WTC11 (cell line): Measurements from ENCODE around the gene MAP3K3. TPM values are rescaled to one million over a fixed set of nuclear protein-coding genes. Genes with fewer than 3 reads are reported as not detected.

Experiments used
- ATF2 ChIP-seq: sonication (generic); formaldehyde crosslinking; IDR thresholded peaks from 2 replicates; pipeline ENCODE4 v1.8.1; 2022; ENCODE audit warnings: low read depth, missing genetic modification reagents, borderline replicate concordance
- CDX4 ChIP-seq: fragments of 250-450 bp; sonication (Bioruptor Pico); IDR thresholded peaks from 2 replicates; pipeline ENCODE4 v1.9.0; 2021; ENCODE audit warnings: moderate library complexity, mild to moderate bottlenecking, inconsistent platforms, borderline replicate concordance
- CREM ChIP-seq: sonication (generic); formaldehyde crosslinking; IDR thresholded peaks from 2 replicates; pipeline ENCODE4 v1.8.1; 2022; ENCODE audit warnings: mild to moderate bottlenecking, missing genetic modification reagents, moderate library complexity
- CTCF ChIP-seq: fragments of 200-600 bp; IDR thresholded peaks from 2 replicates; pipeline ENCODE4 v1.8.0; 2022; ENCODE audit warnings: antibody characterized with exemption
- ESRRA ChIP-seq: sonication (generic); formaldehyde crosslinking; IDR thresholded peaks from 2 replicates; pipeline ENCODE4 v1.8.1; 2022; ENCODE audit warnings: mild to moderate bottlenecking, missing genetic modification reagents, borderline replicate concordance
- ETV6 ChIP-seq: sonication (generic); formaldehyde crosslinking; IDR thresholded peaks from 2 replicates; pipeline ENCODE4 v1.8.1; 2022; ENCODE audit warnings: mild to moderate bottlenecking, missing genetic modification reagents
- FOXP4 ChIP-seq: sonication (generic); formaldehyde crosslinking; IDR thresholded peaks from 2 replicates; pipeline ENCODE4 v1.8.0; 2022; ENCODE audit warnings: mild to moderate bottlenecking, missing genetic modification reagents
- GTF2I ChIP-seq: fragments of 250-450 bp; sonication (Bioruptor Pico); conservative IDR thresholded peaks from 2 replicates; pipeline ENCODE4 v1.4.0; 2021; ENCODE audit warnings: mild to moderate bottlenecking
- HMGXB4 ChIP-seq: sonication (generic); formaldehyde crosslinking; IDR thresholded peaks from 2 replicates; pipeline ENCODE4 v1.8.1; 2023; ENCODE audit warnings: mild to moderate bottlenecking, moderate library complexity, missing genetic modification reagents
- KAT7 ChIP-seq: sonication (generic); formaldehyde crosslinking; IDR thresholded peaks from 2 replicates; pipeline ENCODE4 v1.8.1; 2023; ENCODE audit warnings: missing genetic modification reagents, mild to moderate bottlenecking, borderline replicate concordance
- NFATC4 ChIP-seq: fragments of 250-450 bp; sonication (Bioruptor Pico); IDR thresholded peaks from 2 replicates; pipeline ENCODE4 v1.9.0; 2021; ENCODE audit warnings: mild to moderate bottlenecking
- NR3C1 ChIP-seq: sonication (generic); formaldehyde crosslinking; conservative IDR thresholded peaks from 2 replicates; pipeline ENCODE4 v1.8.1; 2023; ENCODE audit warnings: low read depth, mild to moderate bottlenecking, missing genetic modification reagents
- OVOL2 ChIP-seq: fragments of 250-450 bp; sonication (Bioruptor Pico); IDR thresholded peaks from 2 replicates; pipeline ENCODE4 v1.9.0; 2021; ENCODE audit warnings: mild to moderate bottlenecking, borderline replicate concordance
- PRRX2 ChIP-seq: fragments of 250-450 bp; sonication (Bioruptor Pico); IDR thresholded peaks from 2 replicates; pipeline ENCODE4 v1.8.0; 2021; ENCODE audit warnings: mild to moderate bottlenecking
- RELA ChIP-seq: sonication (generic); formaldehyde crosslinking; IDR thresholded peaks from 2 replicates; pipeline ENCODE4 v1.8.1; 2022; ENCODE audit warnings: missing genetic modification reagents, mild to moderate bottlenecking, borderline replicate concordance
- RORB ChIP-seq: fragments of 250-450 bp; sonication (Bioruptor Pico); IDR thresholded peaks from 2 replicates; pipeline ENCODE4 v1.9.0; 2021; ENCODE audit warnings: mild to moderate bottlenecking
- SOX15 ChIP-seq: fragments of 250-450 bp; sonication (Bioruptor Pico); IDR thresholded peaks from 2 replicates; pipeline ENCODE4 v1.9.0; 2021; ENCODE audit warnings: mild to moderate bottlenecking
- SP1 ChIP-seq: sonication (generic); formaldehyde crosslinking; conservative IDR thresholded peaks from 2 replicates; pipeline ENCODE4 v1.8.1; 2022; ENCODE audit warnings: missing genetic modification reagents
- TCF7 ChIP-seq: sonication (generic); formaldehyde crosslinking; IDR thresholded peaks from 2 replicates; pipeline ENCODE4 v1.8.0; 2022; ENCODE audit warnings: mild to moderate bottlenecking, low read depth, missing genetic modification reagents, moderate library complexity
- USF2 ChIP-seq: sonication (generic); formaldehyde crosslinking; IDR thresholded peaks from 2 replicates; pipeline ENCODE4 v1.8.1; 2023; ENCODE audit warnings: mild to moderate bottlenecking, missing genetic modification reagents, moderate library complexity
- ZNF232 ChIP-seq: sonication (generic); formaldehyde crosslinking; IDR thresholded peaks from 2 replicates; pipeline ENCODE4 v1.8.0; 2022; ENCODE audit warnings: mild to moderate bottlenecking, missing genetic modification reagents
- ZNF263 ChIP-seq: sonication (generic); formaldehyde crosslinking; IDR thresholded peaks from 2 replicates; pipeline ENCODE4 v1.8.1; 2022; ENCODE audit warnings: low read depth, mild to moderate bottlenecking, moderate library complexity, missing genetic modification reagents
- ZNF671 ChIP-seq: fragments of 250-450 bp; sonication (Bioruptor Pico); IDR thresholded peaks from 2 replicates; pipeline ENCODE4 v1.8.0; 2021; ENCODE audit warnings: mild to moderate bottlenecking
- total RNA-seq: library from RNA; stranded (reverse); gene quantifications from 3 replicates; pipeline ENCODE4 v1.2.3, GENCODE V29; 2021

Gene MAP3K3
- total RNA-seq, 1 experiment from 2014 or later: 25.7 TPM

- TF ChIP-seq ESRRA (CRISPR knock-in tag) (0 out of 2 replicates have a peak, but pooled peaks have one; percentile 66), ZNF232 (CRISPR knock-in tag) (peak; percentile 69), OVOL2 (CRISPR knock-in tag) (no peak), RORB (CRISPR knock-in tag) (no peak), USF2 (CRISPR knock-in tag) (peak; percentile 13), ETV6 (CRISPR knock-in tag) (peak; percentile 72), FOXP4 (peak; percentile 98), ZNF671 (CRISPR knock-in tag) (0 out of 2 replicates have a peak, but pooled peaks have one; percentile 47), CTCF (no peak), HMGXB4 (no peak; the same call in none of the 2 replicates), SOX15 (no peak), SP1 (CRISPR knock-in tag) (no peak), TCF7 (CRISPR knock-in tag) (no peak), CDX4 (no peak), RELA (CRISPR knock-in tag) (peak; percentile 64), PRRX2 (CRISPR knock-in tag) (no peak), KAT7 (CRISPR knock-in tag) (0 out of 2 replicates have a peak, but pooled peaks have one; percentile 61), ZNF263 (CRISPR knock-in tag) (peak; percentile 60; the same call in 1 of the 2 replicates), NFATC4 (CRISPR knock-in tag) (no peak), GTF2I (CRISPR knock-in tag) (no peak), ATF2 (no peak), CREM (peak; percentile 58; the same call in 1 of the 2 replicates), NR3C1 (0 out of 2 replicates have a peak, but pooled peaks have one; percentile 50)
Observed at GRCh38 chr17:63700528-63701455, 78.6 kb downstream of the MAP3K3 start (continued).
